GM12891 (cell line): Measurements from ENCODE around the gene NIT1.

Experiments
- POLR2A ChIP-seq: IDR thresholded peaks from 2 replicates; pipeline ENCODE4 v1.6.1; 2011; ENCODE audit warnings: low read depth, low read length, control low read depth
- SPI1 ChIP-seq: IDR thresholded peaks from 2 replicates; pipeline ENCODE4 v1.6.1; 2011; ENCODE audit warnings: low read depth, low read length, control low read depth

GRCh38 chr1:161084597-161084988 is 33.3 kb upstream of the NIT1 start:
- TF ChIP-seq POLR2A, result no peak
- TF ChIP-seq SPI1, result no peak
